ENCODE results near the gene DYNC1LI2. TPM values are rescaled to one million over a fixed set of nuclear protein-coding genes. Genes with fewer than 3 reads are reported as not detected.

DYNC1LI2 gene
- total RNA-seq, 1 experiment from 2014 or later: 92.8 TPM

DNA sequence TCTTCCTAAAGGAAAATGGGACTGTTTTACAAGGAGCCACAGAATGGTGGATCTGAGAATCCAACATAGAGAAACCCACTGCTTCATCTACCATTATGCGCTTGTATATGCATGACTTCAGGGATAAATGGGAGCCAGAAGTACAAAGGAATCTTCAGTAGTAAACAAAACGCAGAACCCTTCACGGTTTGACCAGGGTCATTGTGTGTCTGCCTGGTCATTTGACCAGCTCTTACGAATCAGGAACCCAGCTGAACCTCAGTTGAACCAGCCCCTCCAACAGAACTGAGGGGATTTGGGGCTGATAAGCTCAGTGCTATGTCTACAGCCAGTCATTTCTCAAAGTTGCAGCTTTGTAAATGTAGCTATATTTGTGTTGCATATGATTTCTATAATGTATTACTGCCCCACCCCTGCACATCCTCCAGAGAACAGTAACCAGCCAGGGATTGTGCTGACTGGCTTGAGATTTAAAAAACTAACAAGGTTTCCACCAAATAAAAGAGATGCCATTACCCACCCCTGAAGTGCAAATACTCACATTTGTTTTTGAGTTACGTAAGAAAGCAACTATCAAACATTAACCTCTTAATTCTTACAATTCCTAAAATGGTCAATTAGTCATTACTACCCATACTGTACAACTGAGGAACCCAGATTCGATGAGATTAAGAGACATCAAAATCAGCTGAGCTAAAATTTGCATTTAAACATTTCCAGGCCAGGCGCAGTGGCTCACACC, 61.1 kb downstream of the DYNC1LI2 start:
- H2AFZ ChIP-seq (ENCODE audit: low read depth, low read length, poor library complexity, severe bottlenecking): no peak overlapping the region
- intact Hi-C loops (cut with micrococcal nuclease): no loop called here
- no peak for TF ChIP-seq ELF1 (IDR thresholded peaks at IDR 0.05; ENCODE audit: borderline replicate concordance, low read depth)
- TF ChIP-seq ZNF274 (IDR thresholded peaks at IDR 0.05; ENCODE audit: low read depth, low read length): no peak
- no peak for TF ChIP-seq EGR1 (IDR thresholded peaks at IDR 0.05; ENCODE audit: low read depth)
- no peak for TF ChIP-seq POLR2A (IDR thresholded peaks at IDR 0.05; ENCODE audit: borderline replicate concordance, extremely low read depth, insufficient read depth, insufficient read length)
- no peak for TF ChIP-seq SP1 (IDR thresholded peaks at IDR 0.05; ENCODE audit: low read depth)
- TF ChIP-seq, protein P1, sequence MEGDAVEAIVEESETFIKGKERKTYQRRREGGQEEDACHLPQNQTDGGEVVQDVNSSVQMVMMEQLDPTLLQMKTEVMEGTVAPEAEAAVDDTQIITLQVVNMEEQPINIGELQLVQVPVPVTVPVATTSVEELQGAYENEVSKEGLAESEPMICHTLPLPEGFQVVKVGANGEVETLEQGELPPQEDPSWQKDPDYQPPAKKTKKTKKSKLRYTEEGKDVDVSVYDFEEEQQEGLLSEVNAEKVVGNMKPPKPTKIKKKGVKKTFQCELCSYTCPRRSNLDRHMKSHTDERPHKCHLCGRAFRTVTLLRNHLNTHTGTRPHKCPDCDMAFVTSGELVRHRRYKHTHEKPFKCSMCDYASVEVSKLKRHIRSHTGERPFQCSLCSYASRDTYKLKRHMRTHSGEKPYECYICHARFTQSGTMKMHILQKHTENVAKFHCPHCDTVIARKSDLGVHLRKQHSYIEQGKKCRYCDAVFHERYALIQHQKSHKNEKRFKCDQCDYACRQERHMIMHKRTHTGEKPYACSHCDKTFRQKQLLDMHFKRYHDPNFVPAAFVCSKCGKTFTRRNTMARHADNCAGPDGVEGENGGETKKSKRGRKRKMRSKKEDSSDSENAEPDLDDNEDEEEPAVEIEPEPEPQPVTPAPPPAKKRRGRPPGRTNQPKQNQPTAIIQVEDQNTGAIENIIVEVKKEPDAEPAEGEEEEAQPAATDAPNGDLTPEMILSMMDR (IDR thresholded peaks at IDR 0.05 in 2 of 3, conservative IDR thresholded peaks at IDR 0.05 in 1 of 3; ENCODE audit: borderline replicate concordance in 1 of 3, insufficient read depth in 1 of 3, low read depth in 2 of 3, low read length in 2 of 3): no peak
- TF ChIP-seq EZH2phosphoT487 (IDR thresholded peaks at IDR 0.05; ENCODE audit: borderline replicate concordance): no peak
- TF ChIP-seq ZFX (IDR thresholded peaks at IDR 0.05): no peak
- TF ChIP-seq RAD21 (IDR thresholded peaks at IDR 0.05; ENCODE audit: low read depth): no peak
- TF ChIP-seq, protein P2, sequence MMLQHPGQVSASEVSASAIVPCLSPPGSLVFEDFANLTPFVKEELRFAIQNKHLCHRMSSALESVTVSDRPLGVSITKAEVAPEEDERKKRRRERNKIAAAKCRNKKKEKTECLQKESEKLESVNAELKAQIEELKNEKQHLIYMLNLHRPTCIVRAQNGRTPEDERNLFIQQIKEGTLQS (IDR thresholded peaks at IDR 0.05): no peak
- no peak for TF ChIP-seq FOSL1 (IDR thresholded peaks at IDR 0.05; ENCODE audit: low read depth)
- TF ChIP-seq YY1 (IDR thresholded peaks at IDR 0.05; ENCODE audit: extremely low read depth, insufficient replicate concordance, low read depth, low read length): no peak
- TF ChIP-seq SIN3A (IDR thresholded peaks at IDR 0.05; ENCODE audit: low read depth): no peak
- TF ChIP-seq EZH2 (IDR thresholded peaks at IDR 0.05): no peak
- TF ChIP-seq, protein P3, sequence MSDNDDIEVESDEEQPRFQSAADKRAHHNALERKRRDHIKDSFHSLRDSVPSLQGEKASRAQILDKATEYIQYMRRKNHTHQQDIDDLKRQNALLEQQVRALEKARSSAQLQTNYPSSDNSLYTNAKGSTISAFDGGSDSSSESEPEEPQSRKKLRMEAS (IDR thresholded peaks at IDR 0.05): no peak
- TF ChIP-seq, protein P4, sequence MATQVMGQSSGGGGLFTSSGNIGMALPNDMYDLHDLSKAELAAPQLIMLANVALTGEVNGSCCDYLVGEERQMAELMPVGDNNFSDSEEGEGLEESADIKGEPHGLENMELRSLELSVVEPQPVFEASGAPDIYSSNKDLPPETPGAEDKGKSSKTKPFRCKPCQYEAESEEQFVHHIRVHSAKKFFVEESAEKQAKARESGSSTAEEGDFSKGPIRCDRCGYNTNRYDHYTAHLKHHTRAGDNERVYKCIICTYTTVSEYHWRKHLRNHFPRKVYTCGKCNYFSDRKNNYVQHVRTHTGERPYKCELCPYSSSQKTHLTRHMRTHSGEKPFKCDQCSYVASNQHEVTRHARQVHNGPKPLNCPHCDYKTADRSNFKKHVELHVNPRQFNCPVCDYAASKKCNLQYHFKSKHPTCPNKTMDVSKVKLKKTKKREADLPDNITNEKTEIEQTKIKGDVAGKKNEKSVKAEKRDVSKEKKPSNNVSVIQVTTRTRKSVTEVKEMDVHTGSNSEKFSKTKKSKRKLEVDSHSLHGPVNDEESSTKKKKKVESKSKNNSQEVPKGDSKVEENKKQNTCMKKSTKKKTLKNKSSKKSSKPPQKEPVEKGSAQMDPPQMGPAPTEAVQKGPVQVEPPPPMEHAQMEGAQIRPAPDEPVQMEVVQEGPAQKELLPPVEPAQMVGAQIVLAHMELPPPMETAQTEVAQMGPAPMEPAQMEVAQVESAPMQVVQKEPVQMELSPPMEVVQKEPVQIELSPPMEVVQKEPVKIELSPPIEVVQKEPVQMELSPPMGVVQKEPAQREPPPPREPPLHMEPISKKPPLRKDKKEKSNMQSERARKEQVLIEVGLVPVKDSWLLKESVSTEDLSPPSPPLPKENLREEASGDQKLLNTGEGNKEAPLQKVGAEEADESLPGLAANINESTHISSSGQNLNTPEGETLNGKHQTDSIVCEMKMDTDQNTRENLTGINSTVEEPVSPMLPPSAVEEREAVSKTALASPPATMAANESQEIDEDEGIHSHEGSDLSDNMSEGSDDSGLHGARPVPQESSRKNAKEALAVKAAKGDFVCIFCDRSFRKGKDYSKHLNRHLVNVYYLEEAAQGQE (IDR thresholded peaks at IDR 0.05; ENCODE audit: low read depth): no peak
- TF ChIP-seq, protein P5, sequence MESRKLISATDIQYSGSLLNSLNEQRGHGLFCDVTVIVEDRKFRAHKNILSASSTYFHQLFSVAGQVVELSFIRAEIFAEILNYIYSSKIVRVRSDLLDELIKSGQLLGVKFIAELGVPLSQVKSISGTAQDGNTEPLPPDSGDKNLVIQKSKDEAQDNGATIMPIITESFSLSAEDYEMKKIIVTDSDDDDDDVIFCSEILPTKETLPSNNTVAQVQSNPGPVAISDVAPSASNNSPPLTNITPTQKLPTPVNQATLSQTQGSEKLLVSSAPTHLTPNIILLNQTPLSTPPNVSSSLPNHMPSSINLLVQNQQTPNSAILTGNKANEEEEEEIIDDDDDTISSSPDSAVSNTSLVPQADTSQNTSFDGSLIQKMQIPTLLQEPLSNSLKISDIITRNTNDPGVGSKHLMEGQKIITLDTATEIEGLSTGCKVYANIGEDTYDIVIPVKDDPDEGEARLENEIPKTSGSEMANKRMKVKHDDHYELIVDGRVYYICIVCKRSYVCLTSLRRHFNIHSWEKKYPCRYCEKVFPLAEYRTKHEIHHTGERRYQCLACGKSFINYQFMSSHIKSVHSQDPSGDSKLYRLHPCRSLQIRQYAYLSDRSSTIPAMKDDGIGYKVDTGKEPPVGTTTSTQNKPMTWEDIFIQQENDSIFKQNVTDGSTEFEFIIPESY (IDR thresholded peaks at IDR 0.05; ENCODE audit: extremely low read depth, insufficient replicate concordance, low read length): no peak
- no peak for TF ChIP-seq JUND (IDR thresholded peaks at IDR 0.05)
- no peak for TF ChIP-seq TCF7L2 (IDR thresholded peaks at IDR 0.05; ENCODE audit: borderline replicate concordance, extremely low read depth, insufficient read depth, insufficient read length)
- no peaks in the 10 kb centered on the region for H3K9me2 ChIP-seq (ENCODE audit: insufficient read depth)
- CTCF ChIA-PET: no interaction called here
- H3K79me2 ChIP-seq (ENCODE audit: insufficient read depth, low read length): peaks cover 77% of the 10 kb centered on the region
- H3K9me3 ChIP-seq (ENCODE audit: control insufficient read depth in 1 of 2, insufficient read depth in 1 of 2, low read depth in 1 of 2, low read length in 2 of 2): no peaks in the 10 kb centered on the region
- no peak overlapping the region for H3K4me2 ChIP-seq (ENCODE audit: low read length)
- no peak overlapping the region for H3K9ac ChIP-seq (ENCODE audit: low read length)
- POLR2A ChIA-PET: no interaction called here
- no peaks in the 10 kb centered on the region; the same call in 1 of the 2 replicates for H4K20me1 ChIP-seq (ENCODE audit: insufficient read depth)
- no peaks in the 10 kb centered on the region for H3K36me3 ChIP-seq (ENCODE audit: control insufficient read depth in 1 of 2, insufficient read depth in 2 of 2, low read length in 2 of 2)
- no peak overlapping the region for H3K4me3 ChIP-seq (replicated peaks in 1 of 2; ENCODE audit: low read depth in 1 of 2, low read length in 2 of 2)
- H3K27ac ChIP-seq (ENCODE audit: low read depth, low read length): no peak overlapping the region
- DNase-seq (ENCODE audit: low read depth, low spot score): no peak
- ATAC-seq: no peak
- no TSS peak for BruUV-seq (replicated peaks)
- RAD21 ChIA-PET (ENCODE audit: low non-redundant PET in 1 of 2, low total read pairs in 2 of 2, uncharacterized antibody in 2 of 2, unreplicated experiment in 2 of 2): no interaction called here
- no peaks in the 10 kb centered on the region for H3K27me3 ChIP-seq (ENCODE audit: insufficient read depth, low read length)
- peaks cover under 1 to 7% of the 10 kb centered on the region in 2 experiments; a peak in 3 of 4 replicates for H3K4me1 ChIP-seq (ENCODE audit: control insufficient read depth in 1 of 2, insufficient read depth in 2 of 2, low read length in 2 of 2)

Measured in HCT116 (cell line).